OCI-LY1 (cell line): Measurements from ENCODE around the gene TNS1.

ENCODE experiments used
- CTCF ChIP-seq: fragments of 200-600 bp; sonication (generic), shearing (Covaris generic); IDR thresholded peaks from 2 replicates; pipeline ENCODE4 v1.5.1; 2017; ENCODE audit warnings: mild to moderate bottlenecking, antibody characterized with exemption, low read length, moderate library complexity, mixed read lengths
- EZH2 ChIP-seq: fragments of 200-600 bp; sonication (generic), shearing (Covaris generic); IDR thresholded peaks from 2 replicates; pipeline ENCODE4 v1.8.0; 2017; ENCODE audit warnings: borderline replicate concordance, mixed run types, mild to moderate bottlenecking, antibody characterized with exemption, low read length, moderate library complexity, mixed read lengths

- TF ChIP-seq CTCF (no peak), EZH2 (no peak)
Measured at GRCh38 chr2:217929757-217930707, 72.8 kb downstream of the TNS1 start.
